H9 (cell line): ENCODE measurements around the gene SIAH2. TPM values are rescaled to one million over a fixed set of nuclear protein-coding genes. Genes with fewer than 3 reads are reported as not detected.

Experiments
- DNase-seq: peaks from one replicate; pipeline ENCODE4 v3.0.0-alpha.2; 2017
- H2AFZ ChIP-seq: one replicate; pipeline ENCODE4 v1.6.1; 2013; ENCODE audit warnings: mild to moderate bottlenecking, low read length, control low read depth, moderate library complexity
- H2AK5ac ChIP-seq: 2 replicates; pipeline ENCODE4 v1.6.1; 2013; ENCODE audit warnings: low read length, control low read depth, mixed read lengths; ENCODE audit not compliant: insufficient read length
- H2BK120ac ChIP-seq: one replicate; pipeline ENCODE4 v1.6.1; 2013; ENCODE audit warnings: low read depth, mild to moderate bottlenecking, low read length, control low read depth, inconsistent platforms; ENCODE audit not compliant: poor library complexity, severe bottlenecking
- H2BK12ac ChIP-seq: 2 replicates; pipeline ENCODE4 v1.6.1; 2013; ENCODE audit warnings: low read length, control low read depth, mixed read lengths, low read depth; ENCODE audit not compliant: insufficient read length
- H2BK15ac ChIP-seq: 2 replicates; pipeline ENCODE4 v1.6.1; 2013; ENCODE audit warnings: low read depth, low read length, control low read depth
- H2BK20ac ChIP-seq: one replicate; pipeline ENCODE4 v1.6.1; 2013; ENCODE audit warnings: low read depth, mild to moderate bottlenecking, low read length, control low read depth, inconsistent platforms; ENCODE audit not compliant: poor library complexity, severe bottlenecking
- H2BK5ac ChIP-seq: 2 replicates; pipeline ENCODE4 v1.6.1; 2013; ENCODE audit warnings: low read length, control low read depth, mixed read lengths; ENCODE audit not compliant: insufficient read length
- H3K14ac ChIP-seq: 2 replicates; pipeline ENCODE4 v1.6.1; 2013; ENCODE audit warnings: low read length, control low read depth; ENCODE audit not compliant: insufficient read depth
- H3K18ac ChIP-seq: 2 replicates; pipeline ENCODE4 v1.6.1; 2013; ENCODE audit warnings: low read depth, mild to moderate bottlenecking, mixed read lengths, low read length, control low read depth; ENCODE audit not compliant: insufficient read length
- H3K23ac ChIP-seq: 2 replicates; pipeline ENCODE4 v1.6.1; 2013; ENCODE audit warnings: low read length, control low read depth, mixed read lengths, low read depth; ENCODE audit not compliant: insufficient read length
- H3K23me2 ChIP-seq: 2 replicates; pipeline ENCODE4 v1.6.1; 2013; ENCODE audit warnings: low read depth, mild to moderate bottlenecking, mixed read lengths, low read length, control low read depth; ENCODE audit not compliant: insufficient read length, poor library complexity, severe bottlenecking
- H3K27ac ChIP-seq: 2 replicates; pipeline ENCODE4 v1.5.1; 2013; ENCODE audit warnings: low read length, control low read depth, mixed read lengths, low read depth; ENCODE audit not compliant: insufficient read length
- H3K27me3 ChIP-seq: 2 replicates; pipeline ENCODE4 v1.6.1; 2013; ENCODE audit warnings: low read length, control low read depth, inconsistent platforms; ENCODE audit not compliant: insufficient read depth
- H3K4ac ChIP-seq: 2 replicates; pipeline ENCODE4 v1.6.1; 2013; ENCODE audit warnings: low read depth, mild to moderate bottlenecking, control low read depth, inconsistent platforms, low read length, moderate library complexity
- H3K4me1 ChIP-seq: 2 replicates; pipeline ENCODE4 v1.6.1; 2013; ENCODE audit warnings: low read length, control low read depth, inconsistent platforms; ENCODE audit not compliant: insufficient read depth
- H3K4me2 ChIP-seq: 2 replicates; pipeline ENCODE4 v1.6.1; 2013; ENCODE audit warnings: low read length, control low read depth, mixed read lengths; ENCODE audit not compliant: insufficient read length, insufficient read depth
- H3K56ac ChIP-seq: 2 replicates; pipeline ENCODE4 v1.6.1; 2013; ENCODE audit warnings: low read depth, mild to moderate bottlenecking, mixed read lengths, low read length, control low read depth; ENCODE audit not compliant: insufficient read length
- H3K79me1 ChIP-seq: 2 replicates; pipeline ENCODE4 v1.6.1; 2013; ENCODE audit warnings: low read depth, mild to moderate bottlenecking, moderate library complexity, low read length, control low read depth, inconsistent platforms; ENCODE audit not compliant: insufficient read depth, poor library complexity, severe bottlenecking
- H3K79me2 ChIP-seq: 2 replicates; pipeline ENCODE4 v1.6.1; 2013; ENCODE audit warnings: low read length, control low read depth, inconsistent platforms; ENCODE audit not compliant: insufficient read depth
- H3K9ac ChIP-seq: 2 replicates; pipeline ENCODE4 v1.6.1; 2013; ENCODE audit warnings: low read length, control low read depth, mixed read lengths; ENCODE audit not compliant: insufficient read length; ENCODE audit errors: extremely low read depth
- H3K9me3 ChIP-seq: one replicate; pipeline ENCODE4 v1.6.1; 2013; ENCODE audit warnings: low read depth, low read length, inconsistent platforms; ENCODE audit not compliant: control insufficient read depth
- H3T11ph ChIP-seq: one replicate; pipeline ENCODE4 v1.6.1; 2013; ENCODE audit warnings: mild to moderate bottlenecking, low read length, control low read depth, inconsistent platforms
- H4K20me1 ChIP-seq: one replicate; pipeline ENCODE4 v1.6.1; 2013; ENCODE audit not compliant: control insufficient read depth, insufficient read length, insufficient read depth
- H4K5ac ChIP-seq: 2 replicates; pipeline ENCODE4 v1.6.1; 2013; ENCODE audit warnings: low read depth, mild to moderate bottlenecking, mixed read lengths, low read length, control low read depth; ENCODE audit not compliant: insufficient read length
- H4K8ac ChIP-seq: replicated peaks from 2 replicates; pipeline ENCODE4 v1.6.1; 2013; ENCODE audit warnings: low read length, control low read depth, mixed read lengths, low read depth; ENCODE audit not compliant: insufficient read length
- H4K91ac ChIP-seq: 2 replicates; pipeline ENCODE4 v1.6.1; 2013; ENCODE audit warnings: low read depth, mild to moderate bottlenecking, moderate library complexity, mixed read lengths, low read length, control low read depth; ENCODE audit not compliant: insufficient read length
- H3K27ac Mint-ChIP-seq, 3 experiments: 2 replicates in 2 of 3; 3 replicates in 1 of 3; pipeline ENCODE4 v1.8.0; 2020 to 2021; ENCODE audit warnings: mixed read lengths in 3 of 3, mild to moderate bottlenecking in 1 of 3, moderate library complexity in 1 of 3
- H3K27me3 Mint-ChIP-seq: 2 replicates; pipeline ENCODE4 v1.8.0; 2021; ENCODE audit warnings: low read depth, mild to moderate bottlenecking, moderate library complexity, mixed read lengths
- H3K36me3 Mint-ChIP-seq, 3 experiments: 2 replicates in 2 of 3; 3 replicates in 1 of 3; pipeline ENCODE4 v1.8.0; 2020 to 2021; ENCODE audit warnings: low read depth in 3 of 3, mixed read lengths in 3 of 3; ENCODE audit not compliant: insufficient read depth in 1 of 3
- H3K4me1 Mint-ChIP-seq, 2 experiments: 2 replicates each; pipeline ENCODE4 v1.8.0; 2020; ENCODE audit warnings: mixed read lengths in 2 of 2
- H3K4me3 Mint-ChIP-seq, 2 experiments: 2 replicates in 1 of 2; 3 replicates in 1 of 2; pipeline ENCODE4 v1.8.0; 2020 to 2021; ENCODE audit warnings: mild to moderate bottlenecking in 2 of 2, mixed read lengths in 2 of 2, moderate library complexity in 1 of 2
- H3K9me3 Mint-ChIP-seq, 2 experiments: 2 replicates in 1 of 2; 3 replicates in 1 of 2; pipeline ENCODE4 v1.8.0; 2020; ENCODE audit warnings: mild to moderate bottlenecking in 2 of 2, mixed read lengths in 2 of 2, moderate library complexity in 1 of 2
- WGBS: extraction: QIAGEN DNeasy Blood & Tissue Kit; methylation state at CpG from one replicate; pipeline ENCODE4 v1.1.7; 2013; ENCODE audit warnings: missing lambda C conversion rate, low lambda C conversion rate, mixed read lengths; ENCODE audit not compliant: insufficient read length; ENCODE audit errors: extremely low coverage; 5-methylcytosine and 5-hydroxymethylcytosine counted together
- total RNA-seq: library from RNA; stranded (reverse); gene quantifications from 2 replicates; pipeline ENCODE4 v1.2.1, GENCODE V29; 2021
- TF ChIP-seq, protein P1 (sequence below): fragments of 200-600 bp; sonication (generic); conservative IDR thresholded peaks from 3 replicates; pipeline ENCODE4 v1.8.0; 2021; ENCODE audit warnings: antibody characterized with exemption, mild to moderate bottlenecking

The SIAH2 gene
- total RNA-seq, 1 experiment from 2014 or later: 17.4 TPM

DNA sequence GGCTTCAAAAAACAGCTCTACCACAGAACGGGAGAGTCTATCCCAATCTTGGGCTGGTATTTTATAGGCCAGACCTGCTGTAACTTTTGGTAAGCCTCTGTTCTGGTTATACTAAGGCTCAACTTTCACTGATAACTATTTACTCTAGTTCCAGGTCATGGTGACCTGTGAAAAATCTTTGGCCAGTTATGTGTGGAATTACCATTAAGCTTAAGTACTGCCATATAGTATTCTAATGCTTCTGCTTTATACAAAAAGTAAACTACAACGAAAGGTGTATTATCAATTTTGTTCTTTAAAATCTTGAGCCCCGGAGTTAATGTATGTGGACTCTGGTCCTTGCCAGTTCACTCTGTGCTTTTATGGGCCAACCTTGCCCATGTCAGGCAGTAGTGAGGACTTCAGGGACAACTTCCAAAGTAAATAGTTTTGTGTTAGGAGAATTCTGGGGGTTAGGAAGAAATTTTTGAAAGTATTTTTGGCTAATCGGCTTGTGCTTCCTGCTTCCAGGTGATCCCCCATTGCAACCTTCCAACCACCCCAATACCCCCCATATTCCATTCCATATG lies 6.4 kb downstream of the SIAH2 start:
- H3K18ac ChIP-seq: no peak overlapping the region
- no peaks in the 10 kb centered on the region for H3K79me1 ChIP-seq
- no peak overlapping the region for H3T11ph ChIP-seq
- H4K8ac ChIP-seq: no peak overlapping the region
- no peak overlapping the region for H2BK5ac ChIP-seq
- no CpG with 5 or more reads among the region's 4 CpGs for WGBS
- TF ChIP-seq, protein P1, sequence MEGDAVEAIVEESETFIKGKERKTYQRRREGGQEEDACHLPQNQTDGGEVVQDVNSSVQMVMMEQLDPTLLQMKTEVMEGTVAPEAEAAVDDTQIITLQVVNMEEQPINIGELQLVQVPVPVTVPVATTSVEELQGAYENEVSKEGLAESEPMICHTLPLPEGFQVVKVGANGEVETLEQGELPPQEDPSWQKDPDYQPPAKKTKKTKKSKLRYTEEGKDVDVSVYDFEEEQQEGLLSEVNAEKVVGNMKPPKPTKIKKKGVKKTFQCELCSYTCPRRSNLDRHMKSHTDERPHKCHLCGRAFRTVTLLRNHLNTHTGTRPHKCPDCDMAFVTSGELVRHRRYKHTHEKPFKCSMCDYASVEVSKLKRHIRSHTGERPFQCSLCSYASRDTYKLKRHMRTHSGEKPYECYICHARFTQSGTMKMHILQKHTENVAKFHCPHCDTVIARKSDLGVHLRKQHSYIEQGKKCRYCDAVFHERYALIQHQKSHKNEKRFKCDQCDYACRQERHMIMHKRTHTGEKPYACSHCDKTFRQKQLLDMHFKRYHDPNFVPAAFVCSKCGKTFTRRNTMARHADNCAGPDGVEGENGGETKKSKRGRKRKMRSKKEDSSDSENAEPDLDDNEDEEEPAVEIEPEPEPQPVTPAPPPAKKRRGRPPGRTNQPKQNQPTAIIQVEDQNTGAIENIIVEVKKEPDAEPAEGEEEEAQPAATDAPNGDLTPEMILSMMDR: no peak
- no peak overlapping the region for H2BK120ac ChIP-seq
- no peaks in the 10 kb centered on the region for H3K27me3 ChIP-seq
- H3K56ac ChIP-seq: no peak overlapping the region
- peak overlapping the region; percentile 34 for H2BK20ac ChIP-seq
- no peaks in the 10 kb centered on the region for H3K9me3 ChIP-seq
- Mint-ChIP-seq H3K27ac (peak overlapping the region in 1 of 3 experiments; percentile 83; a peak in 1 of 7 replicates), H3K36me3 (peaks cover 0 to 2% (median 2%) of the 10 kb centered on the region in 3 experiments; a peak in 3 of 7 replicates), H3K27me3 (no peaks in the 10 kb centered on the region), H3K4me1 (peaks cover 30 to 41% of the 10 kb centered on the region in 2 experiments), H3K4me3 (no peak overlapping the region), H3K9me3 (no peaks in the 10 kb centered on the region)
- H2BK15ac ChIP-seq: no peak overlapping the region
- H3K4me2 ChIP-seq: no peak overlapping the region
- no peak overlapping the region for H2AFZ ChIP-seq
- no peak for DNase-seq
- peaks cover 8% of the 10 kb centered on the region for H3K4me1 ChIP-seq
- no peak overlapping the region for H4K5ac ChIP-seq
- H3K9ac ChIP-seq: no peak overlapping the region
- no peak overlapping the region for H2BK12ac ChIP-seq
- 0 out of 2 replicates have a peak, but pooled peaks cover 4% of the 10 kb centered on the region for H3K79me2 ChIP-seq
- no peak overlapping the region for H3K27ac ChIP-seq
- H3K4ac ChIP-seq: no peak overlapping the region
- H3K23ac ChIP-seq: no peak overlapping the region
- no peak overlapping the region for H4K91ac ChIP-seq
- no peaks in the 10 kb centered on the region for H3K23me2 ChIP-seq
- no peak overlapping the region for H2AK5ac ChIP-seq
- no peak overlapping the region for H3K14ac ChIP-seq
- H4K20me1 ChIP-seq: no peaks in the 10 kb centered on the region
